ENCODE results near the gene ARFGAP3. TPM values are rescaled to one million over a fixed set of nuclear protein-coding genes. Genes with fewer than 3 reads are reported as not detected.

ARFGAP3 gene
- total RNA-seq, 1 donor = 98.9 TPM

GRCh38 chr22:42891696-42892095 is 34.6 kb upstream of the ARFGAP3 start:
- H3K4me3 ChIP-seq (ENCODE audit: low read depth, low read length) = no peak overlapping the region
- DNase-seq (ENCODE audit: low read depth) = no peak
- TF ChIP-seq CTCF (IDR thresholded peaks at IDR 0.05; ENCODE audit: insufficient read depth, low read depth, low read length) = no peak

- H3K4me3 ChIP-seq (ENCODE audit: low read depth, low read length) = no peak overlapping the region
- DNase-seq (ENCODE audit: low read depth) = no peak
- TF ChIP-seq CTCF (IDR thresholded peaks at IDR 0.05; ENCODE audit: insufficient read depth, low read depth, low read length) = no peak
Observed at GRCh38 chr22:42891008-42891407, 33.9 kb upstream of the ARFGAP3 start.

- H3K4me3 ChIP-seq (ENCODE audit: low read depth, low read length) = no peak overlapping the region
- DNase-seq (ENCODE audit: low read depth) = no peak
- no peak for TF ChIP-seq CTCF (IDR thresholded peaks at IDR 0.05; ENCODE audit: insufficient read depth, low read depth, low read length)
Observed at GRCh38 chr22:42889304-42889703, 32.2 kb upstream of the ARFGAP3 start.

GRCh38 chr22:42887523-42888507 is 30.7 kb upstream of the ARFGAP3 start:
- TF ChIP-seq CTCF (IDR thresholded peaks at IDR 0.05; ENCODE audit: insufficient read depth, low read depth, low read length) = no peak

GRCh38 chr22:42887120-42887519 is 30.0 kb upstream of the ARFGAP3 start:
- H3K4me3 ChIP-seq (ENCODE audit: low read depth, low read length) = no peak overlapping the region
- no peak for DNase-seq (ENCODE audit: low read depth)
- TF ChIP-seq CTCF (IDR thresholded peaks at IDR 0.05; ENCODE audit: insufficient read depth, low read depth, low read length) = no peak

More at GRCh38 chr22:42887523-42888507, 30.7 kb upstream of the ARFGAP3 start:
- DNase-seq (ENCODE audit: low read depth) = no peak
- no peak overlapping the region for H3K4me3 ChIP-seq (ENCODE audit: low read depth, low read length)

GRCh38 chr22:42885446-42885845 is 28.4 kb upstream of the ARFGAP3 start:
- no peak overlapping the region for H3K4me3 ChIP-seq (ENCODE audit: low read depth, low read length)
- no peak for DNase-seq (ENCODE audit: low read depth)
- TF ChIP-seq CTCF (IDR thresholded peaks at IDR 0.05; ENCODE audit: insufficient read depth, low read depth, low read length) = no peak

All from fibroblast of villous mesenchyme (primary cell).